ENCODE data around the gene C12orf56.
"Not testable (repeated sequence)": the region's sequence is repeated elsewhere in the genome, so short reads cannot be mapped to it uniquely, and the experiment has no call there.

The C12orf56 gene

GRCh38 chr12:64352181-64352580 is 38.4 kb downstream of the C12orf56 start:
- H3K4me3 ChIP-seq (ENCODE audit: low read length) = no peak overlapping the region
- DNase-seq (ENCODE audit: low read depth) = no peak
- TF ChIP-seq CTCF (IDR thresholded peaks at IDR 0.05; ENCODE audit: insufficient read depth, low read depth, low read length, missing control alignments) = no peak

GRCh38 chr12:64351265-64351664 is 39.3 kb downstream of the C12orf56 start:
- TF ChIP-seq CTCF (IDR thresholded peaks at IDR 0.05; ENCODE audit: insufficient read depth, low read depth, low read length, missing control alignments) = no peak
- H3K4me3 ChIP-seq (ENCODE audit: low read length) = no peak overlapping the region
- no peak for DNase-seq (ENCODE audit: low read depth)

GRCh38 chr12:64347630-64348029 is 42.9 kb downstream of the C12orf56 start:
- DNase-seq (ENCODE audit: low read depth) = no peak
- TF ChIP-seq CTCF (IDR thresholded peaks at IDR 0.05; ENCODE audit: insufficient read depth, low read depth, low read length, missing control alignments) = no peak
- no peak overlapping the region for H3K4me3 ChIP-seq (ENCODE audit: low read length)

- H3K4me3 ChIP-seq (ENCODE audit: low read length); DNase-seq (ENCODE audit: low read depth): not testable (repeated sequence)
Observed at GRCh38 chr12:64344631-64345030, 45.9 kb downstream of the C12orf56 start.

- peak; percentile 61 for DNase-seq (ENCODE audit: low read depth)
- H3K4me3 ChIP-seq (ENCODE audit: low read length) = not testable (repeated sequence)
Observed at GRCh38 chr12:64340546-64340945, 50.0 kb downstream of the C12orf56 start.

GRCh38 chr12:64335886-64336466 is 54.6 kb downstream of the C12orf56 start:
- DNase-seq (ENCODE audit: low read depth) = peak; percentile 67
- no peak for TF ChIP-seq CTCF (IDR thresholded peaks at IDR 0.05; ENCODE audit: insufficient read depth, low read depth, low read length, missing control alignments)
- H3K4me3 ChIP-seq (ENCODE audit: low read length) = no peak overlapping the region

GRCh38 chr12:64332938-64333337 is 57.6 kb downstream of the C12orf56 start:
- H3K4me3 ChIP-seq (ENCODE audit: low read length) = no peak overlapping the region
- DNase-seq (ENCODE audit: low read depth) = peak; percentile 89
- no peak for TF ChIP-seq CTCF (IDR thresholded peaks at IDR 0.05; ENCODE audit: insufficient read depth, low read depth, low read length, missing control alignments)

- no peak for TF ChIP-seq CTCF (IDR thresholded peaks at IDR 0.05; ENCODE audit: insufficient read depth, low read depth, low read length, missing control alignments)
- no peak for DNase-seq (ENCODE audit: low read depth)
Observed at GRCh38 chr12:64332296-64332695, 58.3 kb downstream of the C12orf56 start.

GRCh38 chr12:64329031-64329710 is 61.4 kb downstream of the C12orf56 start:
- DNase-seq (ENCODE audit: low read depth); H3K4me3 ChIP-seq (ENCODE audit: low read length): not testable (repeated sequence)

More at GRCh38 chr12:64332296-64332695, 58.3 kb downstream of the C12orf56 start:
- H3K4me3 ChIP-seq (ENCODE audit: low read length) = no peak overlapping the region

Measured in epithelial cell of esophagus (primary cell).